ENCODE results near the gene TENT5C. TPM values are rescaled to one million over a fixed set of nuclear protein-coding genes. Genes with fewer than 3 reads are reported as not detected.

The TENT5C gene
- total and polyA plus RNA-seq, 9 of the 15 experiments (the other 6 are each of a cell fraction or from before 2014, with no cell fraction given): 1.8 to 7.7 (median 4.0) TPM

DNA sequence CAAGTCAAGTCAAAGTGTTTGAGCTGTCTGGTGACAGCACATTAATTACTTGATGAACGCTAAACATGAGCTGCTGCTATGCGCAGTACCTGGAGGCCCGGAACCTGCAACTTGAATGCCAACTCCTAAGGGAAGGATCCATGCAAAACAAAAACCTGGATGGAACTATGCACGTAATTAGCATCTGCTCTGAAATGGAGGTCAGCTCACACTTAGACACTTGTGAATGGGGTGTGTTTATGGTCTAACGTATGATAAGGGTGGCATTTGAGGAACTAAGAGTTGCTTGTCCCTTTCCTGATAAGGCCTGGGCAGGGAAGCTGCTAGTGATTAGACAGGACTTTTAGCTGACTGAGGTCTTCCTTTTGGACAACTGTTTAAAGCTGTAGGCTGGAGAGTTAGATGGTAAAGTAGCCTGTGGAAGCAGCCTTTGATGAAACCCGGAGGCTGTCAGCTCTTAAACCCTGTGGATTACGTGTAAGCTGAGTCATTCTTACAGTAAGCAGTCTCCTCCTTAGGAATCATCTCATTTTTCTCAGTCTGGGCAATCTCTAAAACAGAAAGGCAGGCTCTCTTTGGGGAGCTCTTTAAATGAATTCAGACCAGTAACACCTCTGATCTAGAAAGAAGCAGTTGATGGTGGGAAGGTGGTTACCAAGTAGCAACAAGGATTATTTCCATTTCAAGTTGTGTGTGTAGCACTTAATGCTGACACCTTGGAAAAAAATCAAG lies 6.8 kb downstream of the TENT5C start (continued):
- TF ChIP-seq, protein P1, sequence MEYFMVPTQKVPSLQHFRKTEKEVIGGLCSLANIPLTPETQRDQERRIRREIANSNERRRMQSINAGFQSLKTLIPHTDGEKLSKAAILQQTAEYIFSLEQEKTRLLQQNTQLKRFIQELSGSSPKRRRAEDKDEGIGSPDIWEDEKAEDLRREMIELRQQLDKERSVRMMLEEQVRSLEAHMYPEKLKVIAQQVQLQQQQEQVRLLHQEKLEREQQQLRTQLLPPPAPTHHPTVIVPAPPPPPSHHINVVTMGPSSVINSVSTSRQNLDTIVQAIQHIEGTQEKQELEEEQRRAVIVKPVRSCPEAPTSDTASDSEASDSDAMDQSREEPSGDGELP (CRISPR knock-in tag; IDR thresholded peaks at IDR 0.05; ENCODE audit: borderline replicate concordance): peak; percentile 34; the same call in 1 of the 2 replicates
- TF ChIP-seq SRF (CRISPR knock-in tag; IDR thresholded peaks at IDR 0.05) (peak in 1 of 2 experiments; percentile 88; a peak in 2 of 4 replicates), ETV1 (tag; conservative IDR thresholded peaks at IDR 0.05; ENCODE audit: low read depth) (peak; percentile 75), ZNF780A (CRISPR knock-in tag; IDR thresholded peaks at IDR 0.05) (no peak), ADNP (tag; IDR thresholded peaks at IDR 0.05) (no peak), ESRRA (IDR thresholded peaks at IDR 0.05; ENCODE audit: borderline replicate concordance, low read depth) (peak; percentile 77; the same call in 1 of the 2 replicates), ZNF175 (CRISPR knock-in tag; IDR thresholded peaks at IDR 0.05; ENCODE audit: low read depth) (peak; percentile 93), ARHGAP35 (IDR thresholded peaks at IDR 0.05; ENCODE audit: partially characterized antibody) (no peak), HSF4 (CRISPR knock-in tag; IDR thresholded peaks at IDR 0.05; ENCODE audit: borderline replicate concordance) (peak; percentile 51; the same call in 1 of the 2 replicates), TCF3 (CRISPR knock-in tag; IDR thresholded peaks at IDR 0.05) (peak; percentile 99), NCOA4 (IDR thresholded peaks at IDR 0.05; ENCODE audit: partially characterized antibody) (peak; percentile 78), POLR2B (IDR thresholded peaks at IDR 0.05; ENCODE audit: low read depth, partially characterized antibody) (no peak), NR4A1 (CRISPR knock-in tag; IDR thresholded peaks at IDR 0.05) (no peak), NR4A1 (tag; IDR thresholded peaks at IDR 0.05) (peak; percentile 88; the same call in 1 of the 2 replicates), BCL6 (CRISPR knock-in tag; IDR thresholded peaks at IDR 0.05) (peak; percentile 61; the same call in 1 of the 2 replicates), GATAD2B (IDR thresholded peaks at IDR 0.05; ENCODE audit: borderline replicate concordance) (peak; percentile 61; the same call in 1 of the 2 replicates), NFATC3 (IDR thresholded peaks at IDR 0.05) (peak; percentile 35; the same call in 1 of the 2 replicates), MYBL2 (IDR thresholded peaks at IDR 0.05; ENCODE audit: low read depth) (no peak), MYBL2 (CRISPR knock-in tag; IDR thresholded peaks at IDR 0.05; ENCODE audit: borderline replicate concordance) (no peak)
- TF ChIP-seq, protein P2, sequence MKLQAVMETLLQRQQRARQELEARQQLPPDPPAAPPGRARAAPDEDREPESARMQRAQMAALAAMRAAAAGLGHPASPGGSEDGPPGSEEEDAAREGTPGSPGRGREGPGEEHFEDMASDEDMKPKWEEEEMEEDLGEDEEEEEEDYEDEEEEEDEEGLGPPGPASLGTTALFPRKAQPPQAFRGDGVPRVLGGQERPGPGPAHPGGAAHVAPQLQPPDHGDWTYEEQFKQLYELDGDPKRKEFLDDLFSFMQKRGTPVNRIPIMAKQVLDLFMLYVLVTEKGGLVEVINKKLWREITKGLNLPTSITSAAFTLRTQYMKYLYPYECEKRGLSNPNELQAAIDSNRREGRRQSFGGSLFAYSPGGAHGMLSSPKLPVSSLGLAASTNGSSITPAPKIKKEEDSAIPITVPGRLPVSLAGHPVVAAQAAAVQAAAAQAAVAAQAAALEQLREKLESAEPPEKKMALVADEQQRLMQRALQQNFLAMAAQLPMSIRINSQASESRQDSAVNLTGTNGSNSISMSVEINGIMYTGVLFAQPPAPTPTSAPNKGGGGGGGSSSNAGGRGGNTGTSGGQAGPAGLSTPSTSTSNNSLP (IDR thresholded peaks at IDR 0.05; ENCODE audit: borderline replicate concordance, low read depth, low read length): peak; percentile 66; the same call in 1 of the 2 replicates
- TF ChIP-seq, protein P3, sequence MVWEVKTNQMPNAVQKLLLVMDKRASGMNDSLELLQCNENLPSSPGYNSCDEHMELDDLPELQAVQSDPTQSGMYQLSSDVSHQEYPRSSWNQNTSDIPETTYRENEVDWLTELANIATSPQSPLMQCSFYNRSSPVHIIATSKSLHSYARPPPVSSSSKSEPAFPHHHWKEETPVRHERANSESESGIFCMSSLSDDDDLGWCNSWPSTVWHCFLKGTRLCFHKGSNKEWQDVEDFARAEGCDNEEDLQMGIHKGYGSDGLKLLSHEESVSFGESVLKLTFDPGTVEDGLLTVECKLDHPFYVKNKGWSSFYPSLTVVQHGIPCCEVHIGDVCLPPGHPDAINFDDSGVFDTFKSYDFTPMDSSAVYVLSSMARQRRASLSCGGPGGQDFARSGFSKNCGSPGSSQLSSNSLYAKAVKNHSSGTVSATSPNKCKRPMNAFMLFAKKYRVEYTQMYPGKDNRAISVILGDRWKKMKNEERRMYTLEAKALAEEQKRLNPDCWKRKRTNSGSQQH (CRISPR knock-in tag; IDR thresholded peaks at IDR 0.05): peak; percentile 72; the same call in 1 of the 2 replicates
- TF ChIP-seq, protein P4, sequence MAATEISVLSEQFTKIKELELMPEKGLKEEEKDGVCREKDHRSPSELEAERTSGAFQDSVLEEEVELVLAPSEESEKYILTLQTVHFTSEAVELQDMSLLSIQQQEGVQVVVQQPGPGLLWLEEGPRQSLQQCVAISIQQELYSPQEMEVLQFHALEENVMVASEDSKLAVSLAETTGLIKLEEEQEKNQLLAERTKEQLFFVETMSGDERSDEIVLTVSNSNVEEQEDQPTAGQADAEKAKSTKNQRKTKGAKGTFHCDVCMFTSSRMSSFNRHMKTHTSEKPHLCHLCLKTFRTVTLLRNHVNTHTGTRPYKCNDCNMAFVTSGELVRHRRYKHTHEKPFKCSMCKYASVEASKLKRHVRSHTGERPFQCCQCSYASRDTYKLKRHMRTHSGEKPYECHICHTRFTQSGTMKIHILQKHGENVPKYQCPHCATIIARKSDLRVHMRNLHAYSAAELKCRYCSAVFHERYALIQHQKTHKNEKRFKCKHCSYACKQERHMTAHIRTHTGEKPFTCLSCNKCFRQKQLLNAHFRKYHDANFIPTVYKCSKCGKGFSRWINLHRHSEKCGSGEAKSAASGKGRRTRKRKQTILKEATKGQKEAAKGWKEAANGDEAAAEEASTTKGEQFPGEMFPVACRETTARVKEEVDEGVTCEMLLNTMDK (IDR thresholded peaks at IDR 0.05; ENCODE audit: borderline replicate concordance, insufficient read depth, low read depth, low read length, poor library complexity, severe bottlenecking): no peak

Data from K562 (cell line).